Omental fat pad (tissue), 4 donors: ENCODE results near the gene COL9A3. TPM values are rescaled to one million over a fixed set of nuclear protein-coding genes. Genes with fewer than 3 reads are reported as not detected.

Experiments
- ATAC-seq: fragments of 150-250 bp; one replicate; pipeline ENCODE4 v1.9.1; 2016; ENCODE audit warnings: mild to moderate bottlenecking, moderate library complexity; ENCODE audit not compliant: low FRiP score
- DNase-seq: peaks from one replicate; pipeline ENCODE4 v3.0.0-alpha.2; 2019; ENCODE audit warnings: low spot score
- CTCF ChIP-seq, 3 donors: fragments of 450-650 bp; IDR thresholded peaks; one replicate each; pipeline ENCODE4 v1.5.1; 2016 to 2017; ENCODE audit warnings: antibody characterized with exemption in 3 of 3, mild to moderate bottlenecking in 3 of 3, moderate library complexity in 2 of 3
- total RNA-seq, 4 donors: library from RNA; depleted of rRNA; stranded (reverse); fragments of >200 nt; gene quantifications; one replicate each; pipeline ENCODE4 v1.1.0, GENCODE V29; 2016

The COL9A3 gene
- total RNA-seq, 4 donors from 2014 or later = 2.3 to 6.3 (median 3.6) TPM

GRCh38 chr20:62825333-62825985 is 8.6 kb downstream of the COL9A3 start:
- ATAC-seq = peak; percentile 12

GRCh38 chr20:62825986-62826645 is 9.3 kb downstream of the COL9A3 start:
- DNase-seq (no peak), ATAC-seq (no peak)
- TF ChIP-seq CTCF (IDR thresholded peaks at IDR 0.05) = no peak

More at GRCh38 chr20:62825333-62825985, 8.6 kb downstream of the COL9A3 start:
- DNase-seq = no peak
- TF ChIP-seq CTCF (IDR thresholded peaks at IDR 0.05) = no peak

GRCh38 chr20:62826646-62827310 is 9.9 kb downstream of the COL9A3 start:
- DNase-seq (no peak), ATAC-seq (no peak)
- no peak for TF ChIP-seq CTCF (IDR thresholded peaks at IDR 0.05)

GRCh38 chr20:62827311-62828038 is 10.6 kb downstream of the COL9A3 start:
- TF ChIP-seq CTCF (IDR thresholded peaks at IDR 0.05) = no peak
- DNase-seq (no peak), ATAC-seq (no peak)

GRCh38 chr20:62828051-62828450 is 11.2 kb downstream of the COL9A3 start:
- no peak for DNase-seq
- no peak for ATAC-seq
- TF ChIP-seq CTCF (IDR thresholded peaks at IDR 0.05) = no peak

- DNase-seq (no peak), ATAC-seq (no peak)
- TF ChIP-seq CTCF (IDR thresholded peaks at IDR 0.05) = no peak
Observed at GRCh38 chr20:62828511-62829230, 11.8 kb downstream of the COL9A3 start.
